GM19397 (cell line): ENCODE data around the gene BMPR1A.
"Not testable (repeated sequence)": the region's sequence is repeated elsewhere in the genome, so short reads cannot be mapped to it uniquely, and the experiment has no call there.

ENCODE experiments used
- ATAC-seq: cut with Tn5 transposase; IDR thresholded peaks from one replicate; pipeline ENCODE4 v1.9.1; 2021; ENCODE audit warnings: mild to moderate bottlenecking, moderate library complexity; ENCODE audit not compliant: unreplicated experiment

The BMPR1A gene

DNA sequence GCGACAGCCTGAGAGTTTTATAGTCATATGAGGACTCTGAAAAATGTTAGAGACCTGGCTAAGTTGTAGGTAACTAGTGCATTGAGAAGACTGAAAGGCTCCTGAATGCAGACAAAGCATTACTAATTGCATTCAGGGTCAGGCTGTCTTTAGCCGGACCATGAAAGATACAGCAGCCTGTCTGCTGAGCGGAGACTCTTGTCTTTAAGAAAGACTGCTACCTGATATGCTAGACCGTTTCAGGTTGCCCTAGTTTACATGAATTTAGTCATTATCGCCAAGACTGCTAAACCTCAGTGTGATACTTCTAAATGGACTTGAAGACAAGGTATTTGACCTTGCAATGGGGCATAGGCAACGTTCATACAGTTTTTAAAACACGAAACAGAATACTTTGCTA, 81.2 kb downstream of the BMPR1A start:
- no peak for ATAC-seq

DNA sequence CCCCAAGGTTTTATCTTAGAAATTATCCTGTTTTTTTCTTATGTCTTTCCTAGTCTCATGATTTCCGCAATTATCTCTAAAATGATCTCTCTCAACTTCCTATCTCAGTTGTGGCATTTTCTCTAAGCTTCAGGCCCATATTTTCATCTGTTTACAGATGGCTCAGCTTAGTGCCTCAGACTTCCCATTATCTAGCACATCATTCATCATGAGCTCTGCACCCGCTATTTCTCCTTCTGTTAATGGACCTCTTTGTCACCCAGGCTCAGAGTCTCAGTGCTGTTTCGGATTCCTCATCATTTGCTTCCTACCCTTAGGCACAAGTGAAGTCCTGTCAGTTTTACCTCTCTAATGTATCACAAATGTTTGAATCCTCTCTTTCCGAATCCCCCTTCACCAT, 84.1 kb downstream of the BMPR1A start:
- ATAC-seq = no peak

DNA sequence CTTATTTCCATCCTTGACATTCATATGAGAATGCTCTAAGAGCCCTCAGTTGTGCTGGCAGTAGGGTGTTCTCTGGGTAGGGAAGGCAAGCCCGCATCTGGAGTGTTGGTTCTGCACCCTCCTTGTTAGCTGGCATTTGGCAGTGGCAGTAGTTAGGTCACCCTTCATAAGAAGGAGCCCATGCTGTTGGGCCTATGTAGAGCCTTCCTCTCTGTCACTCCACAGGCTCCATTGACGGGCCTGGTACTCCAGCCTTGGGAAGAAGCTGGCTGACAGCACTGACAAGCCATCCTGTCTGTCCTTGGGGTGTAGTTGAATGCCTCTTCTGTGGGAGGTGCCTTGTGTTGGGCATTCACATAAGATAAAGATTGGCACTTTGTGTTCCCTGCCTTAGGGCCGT, 89.7 kb downstream of the BMPR1A start:
- no peak for ATAC-seq

DNA sequence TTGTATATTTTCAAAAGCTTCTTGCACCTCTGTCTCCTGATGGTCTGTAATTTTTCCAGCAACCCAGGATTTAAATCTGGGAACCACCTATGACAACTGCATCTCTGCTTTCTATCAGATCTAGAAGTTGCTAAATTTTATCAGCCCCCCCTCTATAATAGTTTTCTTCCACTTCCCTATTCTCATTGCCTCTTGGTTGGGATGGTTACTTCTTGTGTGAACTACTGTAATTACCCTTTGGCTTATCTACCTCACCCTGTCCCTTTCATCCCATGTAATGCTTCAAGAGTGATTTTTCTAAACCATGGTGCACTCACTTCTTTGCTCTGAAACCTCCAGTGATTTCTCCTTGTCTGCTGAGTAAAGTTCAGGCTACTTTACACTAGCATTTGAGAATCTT, 92.3 kb downstream of the BMPR1A start:
- no peak for ATAC-seq

DNA sequence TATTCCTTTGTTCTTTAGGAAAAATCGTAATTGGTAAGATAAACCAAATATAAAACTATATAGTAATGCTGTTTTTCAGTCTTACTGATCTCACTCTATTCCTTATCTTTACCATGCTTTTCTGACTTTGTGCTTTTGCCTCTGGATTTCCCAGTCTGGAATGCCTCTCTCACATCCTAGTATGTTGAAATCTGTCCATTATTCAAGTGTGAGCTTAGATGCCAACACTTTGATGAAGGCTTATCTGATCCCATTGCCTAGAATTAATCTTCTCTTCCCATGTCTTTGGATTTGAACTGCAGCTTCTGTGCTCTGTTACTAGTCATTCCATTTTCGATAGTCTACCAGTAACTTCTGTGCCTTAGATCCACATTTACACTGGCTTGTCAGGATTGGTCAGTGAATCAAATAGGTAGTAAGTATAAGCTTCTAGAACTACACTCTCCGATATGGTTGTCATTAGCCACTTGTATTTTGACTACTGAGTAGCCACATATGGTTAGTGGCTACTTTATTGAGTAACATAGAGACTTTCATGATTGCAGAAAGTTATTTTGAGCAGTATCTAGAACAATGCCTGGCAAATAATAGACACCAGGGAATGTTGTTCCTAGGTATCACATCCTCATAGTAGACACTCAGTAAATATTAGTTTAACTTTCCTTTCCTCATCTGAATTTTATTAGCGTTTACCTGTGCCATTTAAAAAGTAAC, 92.9 kb downstream of the BMPR1A start:
- ATAC-seq = no peak

DNA sequence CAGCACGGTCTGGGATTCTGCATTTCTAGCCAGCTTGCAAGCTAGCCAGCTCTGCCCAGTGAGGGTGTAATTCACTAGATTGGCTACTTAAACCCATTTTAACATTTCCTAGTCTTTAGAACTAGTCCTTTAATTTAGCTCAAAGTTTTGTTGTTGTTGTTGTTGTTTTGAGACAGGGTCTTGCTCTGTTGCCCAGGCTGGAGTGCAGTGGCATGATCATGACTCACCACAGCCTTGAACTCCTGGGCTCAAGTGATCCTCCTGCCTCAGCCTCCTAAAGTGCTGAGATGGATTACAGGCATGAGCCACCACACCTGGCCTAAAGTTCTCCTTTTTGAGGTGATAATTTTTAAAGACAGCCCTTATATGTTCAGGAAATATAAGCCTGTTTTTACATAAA, 94.1 kb downstream of the BMPR1A start:
- ATAC-seq = no peak

DNA sequence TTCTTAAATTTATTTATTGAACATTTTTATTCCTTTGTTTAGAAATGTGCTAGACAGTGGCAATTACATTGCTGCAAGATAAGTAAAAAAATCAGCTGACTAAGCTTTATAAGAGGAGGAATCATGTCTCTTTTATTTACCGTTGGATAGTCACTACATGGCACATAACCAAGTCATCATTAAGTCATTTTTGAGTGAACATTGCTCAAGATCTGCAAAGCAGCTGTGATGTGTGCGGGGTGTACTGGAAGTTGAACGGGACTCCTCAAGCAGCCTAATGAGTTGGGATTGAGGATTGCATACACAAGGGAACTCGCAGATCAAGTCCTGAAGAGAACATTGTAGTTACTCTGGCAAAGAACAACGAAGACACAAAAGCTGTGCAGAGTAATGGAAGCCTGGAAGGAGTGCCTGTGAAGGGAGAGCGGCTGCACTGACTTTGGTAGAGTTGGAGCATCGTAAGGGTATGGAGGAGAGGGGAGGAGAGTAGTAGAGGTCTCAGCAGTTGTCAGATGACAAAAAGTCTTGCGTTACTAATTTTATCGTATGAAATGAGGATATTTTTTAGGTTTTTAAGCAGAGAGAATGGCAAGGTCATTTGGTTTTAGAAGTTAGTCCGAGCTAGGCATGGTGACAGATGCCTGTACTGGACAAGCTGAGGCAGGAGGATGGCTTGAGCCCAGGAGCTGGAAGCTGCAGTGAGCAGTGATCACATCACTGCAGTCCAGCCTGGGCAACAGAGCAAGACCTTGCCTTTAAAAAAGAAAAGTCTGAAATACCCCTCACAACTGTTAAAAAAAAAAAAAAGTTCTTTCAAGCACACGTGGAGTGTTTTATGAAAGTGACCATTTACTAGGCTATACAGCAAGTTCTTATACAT, 95.1 kb downstream of the BMPR1A start:
- ATAC-seq = no peak

DNA sequence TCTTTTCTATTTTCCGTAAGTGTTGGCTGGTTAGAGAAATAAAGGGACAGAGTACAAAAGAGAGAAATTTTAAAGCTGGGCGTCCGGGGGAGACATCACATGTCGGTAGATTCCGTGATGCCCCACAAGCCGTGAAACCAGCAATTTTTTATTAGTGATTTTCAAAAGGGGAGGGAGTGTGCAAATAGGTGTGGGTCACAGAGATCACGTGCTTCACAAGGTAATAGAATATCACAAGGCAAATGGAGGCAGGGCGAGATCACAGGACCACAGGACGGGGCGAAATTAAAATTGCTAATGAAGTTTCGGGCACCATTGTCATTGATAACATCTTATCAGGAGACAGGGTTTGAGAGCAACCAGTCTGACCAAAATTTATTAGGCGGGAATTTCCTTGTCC, 97.2 kb downstream of the BMPR1A start:
- ATAC-seq = not testable (repeated sequence)

DNA sequence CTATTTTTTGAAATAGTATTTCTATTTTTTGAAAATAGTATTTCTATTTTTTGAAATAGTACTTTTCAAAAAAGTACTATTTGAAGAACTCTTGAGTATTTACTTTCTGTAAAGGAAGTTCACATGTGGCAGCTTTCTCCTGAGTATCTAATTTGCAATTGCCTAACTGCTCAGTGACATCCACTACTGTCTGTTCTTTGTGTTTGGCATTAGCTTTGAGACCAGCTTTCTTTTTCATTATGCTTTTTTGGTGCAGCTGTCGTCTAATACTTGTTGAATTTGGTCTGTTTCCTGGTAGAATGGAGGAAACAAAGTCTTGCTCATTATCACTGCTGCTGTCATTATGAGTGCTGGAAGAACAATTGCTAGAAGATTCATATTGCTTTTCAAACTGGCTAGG, 99.1 kb downstream of the BMPR1A start:
- ATAC-seq = no peak

DNA sequence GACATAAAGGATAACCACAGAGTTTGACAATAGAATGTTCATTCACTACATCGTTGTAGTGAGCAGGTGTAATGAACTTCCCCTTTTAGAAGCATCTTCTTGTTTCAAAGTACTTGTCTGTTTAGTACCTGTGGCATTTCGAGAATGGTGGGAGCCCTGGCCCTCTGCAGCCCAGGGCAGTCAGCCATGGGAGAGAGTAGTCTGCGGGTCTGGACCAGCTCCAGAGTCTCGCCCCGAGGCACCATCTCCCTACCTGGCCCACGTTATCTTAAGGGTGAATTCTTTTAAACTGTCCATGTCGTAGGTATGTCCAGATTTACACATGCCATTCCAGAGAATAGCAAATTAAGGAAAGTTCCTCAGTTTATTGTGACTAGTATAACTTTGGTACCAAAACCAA, 99.7 kb downstream of the BMPR1A start:
- ATAC-seq = no peak

DNA sequence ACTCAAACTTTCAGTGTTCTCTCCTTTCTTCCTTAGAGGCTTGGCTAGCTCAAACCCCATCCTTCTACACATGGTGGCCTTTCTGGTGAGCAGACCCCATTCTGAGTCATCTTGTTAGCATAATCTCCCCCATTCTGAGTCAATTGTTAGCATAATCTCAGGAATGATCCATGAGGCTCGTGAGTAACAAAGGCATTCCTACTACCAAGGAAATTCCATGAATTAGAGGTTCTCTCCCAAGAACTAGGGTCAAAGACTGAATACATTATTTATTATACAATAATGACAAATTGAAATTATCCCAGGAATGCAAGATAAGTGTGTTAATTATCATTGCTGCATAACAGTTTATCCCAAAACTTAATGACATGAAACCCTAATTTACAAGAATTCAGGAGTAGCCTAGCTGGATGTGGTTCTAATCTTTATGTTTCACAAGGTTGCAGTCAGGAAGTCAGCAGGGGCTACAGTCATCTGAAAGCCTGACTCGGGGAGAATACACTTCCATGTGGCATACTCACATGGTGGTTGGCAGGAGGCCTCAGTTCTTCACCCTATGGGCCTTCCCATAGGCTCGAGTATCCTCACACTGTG, 100.8 kb downstream of the BMPR1A start:
- ATAC-seq = no peak

DNA sequence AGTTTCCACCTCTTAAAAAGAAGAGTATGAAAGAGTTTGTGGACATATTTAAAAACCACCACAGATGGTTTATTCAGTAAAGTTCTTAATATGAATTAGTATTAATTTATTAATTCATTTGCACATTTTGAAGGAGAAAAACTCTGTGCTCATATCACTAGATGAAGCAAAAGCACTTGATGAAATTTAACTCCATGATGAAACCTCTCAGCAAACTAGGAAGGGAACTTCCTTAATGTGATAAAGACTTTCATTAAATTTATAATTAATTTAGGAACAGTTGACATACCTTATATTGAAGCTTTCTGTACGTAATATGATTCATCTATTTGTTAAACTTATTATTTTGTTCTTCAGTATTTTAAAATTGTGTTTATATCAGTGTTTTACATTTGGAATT, 101.6 kb downstream of the BMPR1A start:
- ATAC-seq = no peak

DNA sequence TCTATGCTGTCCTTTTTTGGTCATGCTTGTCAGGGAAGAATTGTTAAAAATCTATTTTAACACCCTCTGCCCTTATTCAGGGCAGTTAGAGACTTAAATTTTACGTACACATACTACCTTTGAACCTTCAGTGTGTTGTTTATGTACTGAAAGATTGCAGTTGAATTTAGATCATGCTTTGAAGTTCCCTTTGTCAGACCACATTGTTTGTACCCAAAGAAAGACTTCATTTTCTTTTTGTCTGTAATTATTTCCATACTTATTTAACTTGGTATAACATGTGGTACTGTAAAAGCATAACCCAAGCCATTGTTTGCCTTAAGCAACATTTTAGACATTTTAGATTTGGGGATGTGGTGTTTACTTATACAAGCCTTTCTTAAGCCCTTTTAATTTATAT, 104.9 kb downstream of the BMPR1A start:
- ATAC-seq = no peak

DNA sequence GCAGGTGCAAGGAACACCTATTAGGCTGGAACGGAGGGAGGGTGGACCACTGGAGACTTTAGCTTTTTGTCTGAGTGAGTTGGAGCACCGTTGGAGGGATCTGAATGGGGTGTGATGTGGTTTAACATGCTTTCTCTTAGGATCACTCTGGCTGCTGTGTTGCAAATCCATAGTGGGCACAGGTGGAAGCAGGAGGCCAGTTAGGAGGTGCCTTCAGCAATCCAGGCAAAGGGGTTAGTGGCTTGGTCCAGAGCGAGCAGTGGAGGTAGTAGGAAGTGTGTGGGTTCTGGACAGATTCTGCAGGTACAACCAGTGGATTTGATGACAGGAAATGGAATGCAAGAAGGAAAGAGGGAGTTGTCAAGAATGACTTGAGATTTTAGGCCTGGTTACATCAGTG, 106.0 kb downstream of the BMPR1A start:
- no peak for ATAC-seq

DNA sequence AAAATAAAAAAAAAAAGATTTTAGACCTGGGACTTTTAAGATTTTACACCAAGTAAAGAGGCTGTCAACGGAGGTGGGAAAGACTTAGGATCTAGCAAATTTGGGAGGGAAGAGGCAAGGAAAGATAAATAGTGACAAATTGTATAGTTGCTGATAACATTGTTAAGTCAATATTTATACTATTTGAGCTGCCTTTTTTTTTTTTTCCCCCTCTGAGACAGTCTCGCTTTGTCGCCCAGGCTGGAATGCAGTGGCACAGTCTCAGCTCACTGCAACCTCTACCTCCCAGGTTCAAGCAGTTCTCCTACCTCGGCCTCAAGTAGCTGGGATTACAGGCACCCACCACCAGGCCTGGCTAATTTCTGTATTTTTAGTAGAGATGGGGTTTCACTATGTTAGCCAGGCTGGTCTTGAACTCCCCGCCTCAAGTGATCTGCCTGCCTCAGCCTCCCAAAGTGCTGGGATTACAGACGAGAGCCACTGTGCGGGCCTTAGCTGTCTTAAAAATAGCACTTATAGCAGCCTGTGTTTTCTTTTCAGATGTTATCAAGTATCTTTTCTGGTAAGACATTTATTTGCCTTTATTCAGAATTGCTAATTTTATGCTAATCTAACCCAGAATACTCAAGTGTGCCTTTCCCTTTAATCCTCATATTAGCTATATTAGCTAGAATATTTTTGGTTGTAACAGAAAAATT, 106.5 kb downstream of the BMPR1A start:
- ATAC-seq = no peak

DNA sequence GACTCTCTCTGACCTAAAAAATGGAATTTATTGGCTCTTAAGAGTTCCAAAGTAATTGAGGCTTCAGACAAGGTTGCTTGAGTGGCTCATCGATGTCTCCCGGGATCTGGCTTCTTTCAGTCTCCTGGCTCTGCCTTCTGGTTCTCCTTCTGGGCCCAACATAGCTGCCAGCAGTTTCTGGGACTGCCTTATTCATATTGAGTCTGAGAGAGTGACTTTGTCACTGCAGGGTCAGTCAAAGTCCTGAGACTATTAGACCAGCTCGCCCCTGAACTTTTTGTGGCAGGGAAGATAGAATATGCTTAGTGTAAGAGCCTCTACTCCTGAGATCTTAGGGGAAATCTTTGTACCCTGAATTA, 107.0 kb downstream of the BMPR1A start:
- no peak for ATAC-seq

DNA sequence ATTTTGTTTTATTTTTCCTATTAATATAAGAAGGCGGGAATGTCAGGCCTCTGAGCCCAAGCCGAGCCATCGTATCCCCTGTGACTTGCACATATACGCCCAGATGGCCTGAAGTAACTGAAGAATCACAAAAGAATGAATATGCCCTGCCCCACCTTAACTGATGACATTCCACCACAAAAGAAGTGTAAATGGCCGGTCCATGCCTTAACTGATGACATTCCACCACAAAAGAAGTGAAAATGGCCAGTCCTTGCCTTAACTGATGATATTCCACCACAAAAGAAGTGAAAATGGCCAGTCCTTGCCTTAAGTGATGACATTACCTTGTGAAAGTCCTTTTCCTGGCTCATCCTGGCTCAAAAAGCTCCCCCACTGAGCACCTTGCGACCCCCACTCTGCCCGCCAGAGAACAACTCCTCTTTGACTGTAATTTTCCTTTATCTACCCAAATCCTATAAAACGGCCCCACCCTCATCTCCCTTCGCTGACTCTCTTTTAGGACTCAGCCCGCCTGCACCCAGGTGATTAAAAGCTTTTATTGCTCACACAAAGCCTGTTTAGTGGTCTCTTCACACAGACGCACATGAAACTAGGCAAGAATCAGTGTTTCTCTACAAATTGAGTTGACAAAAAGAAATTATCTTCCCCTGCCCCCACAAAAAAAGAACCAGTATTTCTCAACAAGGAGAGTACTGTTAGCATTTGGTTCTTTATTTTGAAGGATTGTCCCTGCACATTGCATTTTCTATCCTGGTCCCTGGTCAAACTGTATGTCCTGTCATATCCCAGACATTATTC, 108.8 kb downstream of the BMPR1A start:
- ATAC-seq = not testable (repeated sequence)

DNA sequence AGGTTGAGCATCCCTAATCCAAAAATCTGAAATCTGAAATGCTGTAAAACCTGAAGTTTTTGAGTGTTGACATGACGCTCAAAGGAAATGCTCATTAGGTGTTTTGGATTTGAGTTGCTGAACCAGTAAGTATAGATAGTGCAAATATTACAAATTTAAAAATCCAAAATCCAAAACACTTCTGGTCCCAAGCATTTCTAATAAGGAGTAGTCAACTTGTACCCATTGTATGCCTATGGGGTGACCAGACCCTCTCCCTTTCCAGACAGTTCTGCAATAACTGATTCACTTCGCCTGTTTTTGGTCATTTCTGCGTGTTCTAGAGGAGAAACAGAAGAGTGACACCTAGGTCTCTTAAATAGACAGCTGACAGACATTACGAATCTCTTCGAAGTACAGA, 110.7 kb downstream of the BMPR1A start:
- ATAC-seq = no peak

DNA sequence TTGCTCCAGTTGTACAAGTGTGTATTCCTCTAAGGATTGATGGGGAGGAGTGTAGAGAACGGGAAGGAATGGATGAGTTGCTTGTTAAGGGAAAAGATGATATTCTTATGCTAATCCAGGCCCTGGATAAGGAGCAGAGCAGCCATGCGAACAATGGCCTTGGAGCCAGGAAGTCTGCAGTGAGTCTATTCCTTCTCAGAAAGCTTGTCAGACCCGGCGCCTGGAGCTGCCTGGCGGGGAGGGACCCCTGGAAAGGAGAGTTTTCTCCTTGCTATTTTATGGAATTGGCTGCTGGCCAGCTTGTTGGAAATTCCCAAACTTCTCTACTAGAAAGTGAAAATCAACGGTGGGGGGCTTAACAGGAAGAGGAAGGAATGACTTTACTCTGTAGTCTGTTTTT, 111.9 kb downstream of the BMPR1A start:
- no peak for ATAC-seq

DNA sequence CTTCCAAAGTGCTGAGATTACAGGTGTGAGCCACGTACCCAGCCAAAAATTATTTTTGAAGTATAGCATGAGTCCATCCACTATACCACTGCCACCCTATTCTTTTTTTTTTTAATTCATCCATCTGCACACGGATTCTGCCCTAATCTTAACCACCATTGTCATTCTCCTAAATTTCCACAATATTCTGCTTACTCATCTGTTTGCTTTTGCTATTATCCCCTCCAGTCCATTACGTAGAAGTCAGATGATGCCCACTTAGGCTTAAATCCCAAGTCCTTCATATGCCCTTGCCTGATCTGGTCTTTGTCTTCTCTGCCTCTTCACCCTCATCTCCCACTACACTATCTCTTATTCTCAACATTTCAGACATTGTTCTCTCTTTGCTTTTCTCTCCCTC, 114.3 kb downstream of the BMPR1A start:
- ATAC-seq = no peak
